Measurements from ENCODE around the gene B3GNT5.

Gene B3GNT5

DNA sequence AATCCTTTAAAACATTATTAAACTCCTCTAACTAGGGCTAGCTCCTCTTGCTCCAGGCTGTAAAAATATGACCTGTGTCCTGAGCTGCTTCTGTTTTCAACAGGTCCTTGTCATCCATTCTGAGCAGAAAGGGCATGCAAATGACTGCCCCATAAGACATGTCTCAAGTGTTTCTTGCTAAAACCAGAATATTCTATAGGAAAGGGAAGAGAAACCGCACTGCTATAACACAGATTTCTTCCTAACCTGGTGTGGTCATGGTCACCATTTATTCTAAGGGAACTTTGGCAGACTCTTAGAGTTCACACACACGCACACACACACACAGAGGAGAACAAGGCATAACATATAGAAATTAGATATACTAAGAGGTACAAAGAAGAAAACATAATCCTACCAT, 34.2 kb upstream of the B3GNT5 start:
- DNase-seq (ENCODE audit: low read depth), result no peak
- H3K4me3 ChIP-seq (ENCODE audit: low read depth, low read length), result no peak overlapping the region
- TF ChIP-seq, protein P1, sequence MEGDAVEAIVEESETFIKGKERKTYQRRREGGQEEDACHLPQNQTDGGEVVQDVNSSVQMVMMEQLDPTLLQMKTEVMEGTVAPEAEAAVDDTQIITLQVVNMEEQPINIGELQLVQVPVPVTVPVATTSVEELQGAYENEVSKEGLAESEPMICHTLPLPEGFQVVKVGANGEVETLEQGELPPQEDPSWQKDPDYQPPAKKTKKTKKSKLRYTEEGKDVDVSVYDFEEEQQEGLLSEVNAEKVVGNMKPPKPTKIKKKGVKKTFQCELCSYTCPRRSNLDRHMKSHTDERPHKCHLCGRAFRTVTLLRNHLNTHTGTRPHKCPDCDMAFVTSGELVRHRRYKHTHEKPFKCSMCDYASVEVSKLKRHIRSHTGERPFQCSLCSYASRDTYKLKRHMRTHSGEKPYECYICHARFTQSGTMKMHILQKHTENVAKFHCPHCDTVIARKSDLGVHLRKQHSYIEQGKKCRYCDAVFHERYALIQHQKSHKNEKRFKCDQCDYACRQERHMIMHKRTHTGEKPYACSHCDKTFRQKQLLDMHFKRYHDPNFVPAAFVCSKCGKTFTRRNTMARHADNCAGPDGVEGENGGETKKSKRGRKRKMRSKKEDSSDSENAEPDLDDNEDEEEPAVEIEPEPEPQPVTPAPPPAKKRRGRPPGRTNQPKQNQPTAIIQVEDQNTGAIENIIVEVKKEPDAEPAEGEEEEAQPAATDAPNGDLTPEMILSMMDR (IDR thresholded peaks at IDR 0.05; ENCODE audit: low read depth, low read length, missing control alignments), result no peak

DNA sequence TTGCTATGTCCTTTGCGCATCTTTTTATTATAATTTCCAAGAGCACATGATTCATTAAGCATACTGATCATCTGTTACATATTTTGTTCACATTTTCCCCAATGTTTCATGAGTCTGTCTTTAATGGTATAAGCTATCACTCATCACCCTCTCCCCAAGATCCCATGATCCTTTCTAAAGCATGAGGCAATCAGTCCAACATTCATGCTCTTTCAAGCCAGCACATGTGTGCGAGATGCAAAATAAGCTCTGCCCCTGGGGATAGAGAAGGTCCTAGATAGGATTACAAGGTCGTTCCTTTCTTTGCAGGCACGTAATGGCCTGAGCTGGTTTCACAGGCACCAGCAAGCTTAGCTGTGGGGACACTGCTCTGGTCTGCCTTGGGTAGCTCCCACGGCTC, 32.2 kb upstream of the B3GNT5 start:
- DNase-seq (ENCODE audit: low read depth), result no peak
- TF ChIP-seq, protein P1 (IDR thresholded peaks at IDR 0.05; ENCODE audit: low read depth, low read length, missing control alignments), result no peak
- H3K4me3 ChIP-seq (ENCODE audit: low read depth, low read length), result no peak overlapping the region

DNA sequence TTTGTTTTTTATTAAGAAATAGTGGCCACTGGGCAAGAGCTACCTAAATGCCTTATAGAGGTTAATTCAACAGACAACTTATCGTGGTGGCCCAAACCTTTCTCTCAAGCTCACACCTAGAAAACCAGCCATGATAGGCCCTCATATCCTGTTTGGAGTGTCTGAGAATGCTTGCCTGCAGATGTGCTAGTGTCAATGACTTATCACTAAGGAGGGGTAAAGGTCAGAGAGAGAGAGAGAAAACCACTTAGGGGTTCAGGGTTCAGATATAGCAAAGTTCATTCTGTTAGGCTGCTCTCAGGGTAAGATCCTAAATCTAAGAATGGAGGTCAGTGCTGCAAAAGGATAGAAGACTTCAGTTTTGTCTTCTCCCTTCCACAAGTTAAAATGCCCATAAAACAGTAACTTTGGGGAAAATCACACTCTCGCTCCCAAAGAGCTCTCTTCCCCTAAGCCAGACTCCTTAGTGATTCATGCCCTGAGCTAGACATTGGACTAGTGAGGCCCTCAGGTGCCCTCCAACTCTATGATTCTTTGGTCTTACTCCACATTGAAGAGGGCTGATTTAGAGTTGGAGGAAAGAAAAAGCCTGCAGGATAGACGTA, 30.3 kb upstream of the B3GNT5 start:
- TF ChIP-seq, protein P1 (IDR thresholded peaks at IDR 0.05; ENCODE audit: low read depth, low read length, missing control alignments), result no peak
- DNase-seq (ENCODE audit: low read depth), result no peak
- H3K4me3 ChIP-seq (ENCODE audit: low read depth, low read length), result no peak overlapping the region

DNA sequence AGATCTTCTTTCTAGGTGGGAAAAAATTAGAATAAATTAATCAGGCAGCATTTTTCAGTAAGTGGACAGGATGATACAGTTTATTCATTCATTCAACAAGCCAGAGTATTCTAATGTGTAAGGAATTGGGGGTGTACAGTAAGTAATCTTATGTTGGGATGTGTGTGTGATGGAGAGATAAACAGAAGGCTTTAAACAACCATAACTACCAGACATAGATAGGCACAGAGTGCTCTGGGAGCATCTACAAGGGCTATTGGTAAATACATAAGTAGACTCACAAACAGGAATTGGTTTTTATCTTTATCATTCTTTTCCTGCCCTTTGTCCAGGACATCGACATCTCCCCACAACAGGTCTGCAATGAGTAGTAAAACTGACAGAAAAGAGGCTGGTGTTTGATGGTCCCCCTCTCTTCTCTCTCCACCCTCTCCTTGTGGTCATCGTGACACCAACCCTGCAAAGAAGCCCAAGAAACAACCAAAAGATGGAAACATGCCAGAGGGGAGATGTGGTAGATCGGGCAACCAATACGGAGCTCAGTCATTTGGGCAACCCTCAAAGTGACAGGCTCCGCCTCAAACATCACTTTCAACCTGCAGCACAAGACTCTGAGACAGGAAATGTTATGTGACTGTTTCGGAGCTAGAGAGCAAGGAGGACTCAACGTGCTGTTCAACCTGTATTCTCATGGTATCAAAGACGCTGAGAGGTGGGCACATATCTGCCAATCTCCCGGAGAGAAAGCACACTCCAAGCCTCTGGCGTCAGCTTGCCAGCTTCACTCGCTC, 28.7 kb upstream of the B3GNT5 start:
- no peak for DNase-seq (ENCODE audit: low read depth)
- no peak overlapping the region for H3K4me3 ChIP-seq (ENCODE audit: low read depth, low read length)
- TF ChIP-seq, protein P1 (IDR thresholded peaks at IDR 0.05; ENCODE audit: low read depth, low read length, missing control alignments), result no peak

DNA sequence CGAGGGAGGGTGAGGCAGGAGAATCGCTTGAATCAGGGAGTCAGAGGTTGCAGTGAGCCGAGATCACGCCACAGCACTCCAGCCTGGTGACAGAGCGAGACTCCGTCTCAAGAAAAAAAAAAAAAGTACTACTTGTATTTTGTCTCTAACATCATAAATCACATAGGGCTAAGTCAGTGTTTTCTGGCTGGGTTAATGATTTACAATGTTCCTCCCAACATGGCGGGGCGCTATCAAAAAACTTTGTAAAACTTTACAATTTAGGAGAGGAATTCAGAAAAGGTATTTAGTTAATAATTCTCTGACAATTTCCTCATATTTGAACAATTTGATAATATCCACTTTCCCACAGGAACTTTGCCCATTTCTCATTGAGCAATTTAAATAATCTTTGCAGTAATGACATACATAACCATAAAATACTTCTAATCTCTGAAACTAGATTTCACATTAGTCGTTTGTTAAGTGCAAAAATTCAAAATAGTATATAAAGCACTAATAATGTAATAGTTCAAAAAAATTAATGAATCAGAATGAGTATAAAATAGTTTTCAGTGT, 26.6 kb upstream of the B3GNT5 start:
- TF ChIP-seq, protein P1 (IDR thresholded peaks at IDR 0.05; ENCODE audit: low read depth, low read length, missing control alignments), result no peak
- no peak overlapping the region for H3K4me3 ChIP-seq (ENCODE audit: low read depth, low read length)
- DNase-seq (ENCODE audit: low read depth), result no peak

DNA sequence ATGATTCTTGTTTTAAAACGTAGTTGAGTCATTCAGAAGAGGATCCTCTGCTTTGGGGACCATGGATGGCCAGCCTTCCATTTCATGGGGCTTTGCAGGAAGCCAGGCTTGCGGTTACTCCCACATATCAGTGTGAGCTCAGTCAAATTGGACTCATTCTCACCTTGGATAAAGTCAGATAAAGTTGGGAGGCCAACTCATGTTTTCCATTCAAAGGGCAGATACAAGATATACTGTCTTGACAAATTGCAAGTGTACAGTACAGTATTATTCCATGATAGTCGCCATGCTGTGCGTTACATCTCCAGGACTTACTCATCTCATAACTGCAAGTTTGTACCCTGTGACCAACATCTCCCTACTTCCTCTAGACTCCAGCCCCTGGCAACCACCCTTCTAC, 25.5 kb upstream of the B3GNT5 start:
- TF ChIP-seq, protein P1 (IDR thresholded peaks at IDR 0.05; ENCODE audit: low read depth, low read length, missing control alignments), result no peak
- DNase-seq (ENCODE audit: low read depth), result no peak

More for the DNA sequence above, 25.5 kb upstream of the B3GNT5 start:
- H3K4me3 ChIP-seq (ENCODE audit: low read depth, low read length), result no peak overlapping the region

Measured in GM12864 (cell line).